ENCODE measurements around the gene KRTAP20-4. TPM values are rescaled to one million over a fixed set of nuclear protein-coding genes. Genes with fewer than 3 reads are reported as not detected.

KRTAP20-4 gene
- not detected for total RNA-seq

GRCh38 chr21:30620522-30620921 lies at the start of gene KRTAP20-4:
Gene KRTAP20-4 (plus strand): TSS chr21:30620627.
- no peaks in the 10 kb centered on the region for H3K27me3 ChIP-seq
- DNase-seq (ENCODE audit: low spot score), result no peak
- H3K9me3 ChIP-seq, result no peaks in the 10 kb centered on the region
- H3K36me3 ChIP-seq, result no peaks in the 10 kb centered on the region
- H3K4me3 ChIP-seq, result no peak within 1 kb of the TSS
- H3K4me1 ChIP-seq, result no peaks in the 10 kb centered on the region
- TF ChIP-seq CTCF (IDR thresholded peaks at IDR 0.05), result no peak
- H3K27ac ChIP-seq, result no peak within 1 kb of the TSS

DNA sequence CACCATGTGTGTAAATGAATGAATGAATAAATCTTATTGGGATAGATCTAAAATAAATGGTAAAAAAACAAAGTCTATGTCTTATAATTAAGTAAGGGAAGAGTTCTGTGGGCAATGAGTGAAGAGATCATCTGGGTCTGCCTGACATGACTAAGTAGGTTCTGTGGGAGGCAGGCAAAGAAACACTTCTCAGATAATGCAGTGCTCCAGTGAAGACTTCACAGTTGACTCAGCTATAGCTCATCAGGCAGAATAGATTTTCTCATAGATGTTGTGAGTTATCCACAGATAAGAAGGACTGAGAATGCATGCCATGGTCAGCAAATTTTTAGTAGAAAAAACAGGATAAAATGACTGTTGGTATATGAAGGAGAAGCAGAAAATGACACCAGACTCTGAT lies 42.7 kb upstream of the KRTAP20-4 start:
- H3K9me3 ChIP-seq, result no peaks in the 10 kb centered on the region
- no peak overlapping the region for H3K4me3 ChIP-seq
- H3K4me1 ChIP-seq, result no peaks in the 10 kb centered on the region
- no peak for TF ChIP-seq CTCF (IDR thresholded peaks at IDR 0.05)
- no peaks in the 10 kb centered on the region for H3K27me3 ChIP-seq
- DNase-seq (ENCODE audit: low spot score), result no peak
- no peaks in the 10 kb centered on the region for H3K36me3 ChIP-seq
- H3K27ac ChIP-seq, result no peak overlapping the region

GRCh38 chr21:30579346-30579745 lies 41.1 kb upstream of the KRTAP20-4 start:
- H3K4me3 ChIP-seq, result no peak overlapping the region
- TF ChIP-seq CTCF (IDR thresholded peaks at IDR 0.05), result no peak
- H3K27me3 ChIP-seq, result no peaks in the 10 kb centered on the region
- no peaks in the 10 kb centered on the region for H3K36me3 ChIP-seq
- no peak for DNase-seq (ENCODE audit: low spot score)
- no peak overlapping the region for H3K27ac ChIP-seq
- H3K4me1 ChIP-seq, result no peaks in the 10 kb centered on the region
- no peaks in the 10 kb centered on the region for H3K9me3 ChIP-seq

- no peaks in the 10 kb centered on the region for H3K9me3 ChIP-seq
- no peaks in the 10 kb centered on the region for H3K4me1 ChIP-seq
- no peak for TF ChIP-seq CTCF (IDR thresholded peaks at IDR 0.05)
- H3K4me3 ChIP-seq, result no peak overlapping the region
- H3K27me3 ChIP-seq, result no peaks in the 10 kb centered on the region
- no peaks in the 10 kb centered on the region for H3K36me3 ChIP-seq
- DNase-seq (ENCODE audit: low spot score), result no peak
- H3K27ac ChIP-seq, result no peak overlapping the region
Measured at GRCh38 chr21:30580132-30580531, 40.3 kb upstream of the KRTAP20-4 start.

- Histone ChIP-seq H3K27ac (no peak overlapping the region), H3K9me3 (no peaks in the 10 kb centered on the region), H3K4me3 (no peak overlapping the region), H3K4me1 (no peaks in the 10 kb centered on the region), H3K36me3 (no peaks in the 10 kb centered on the region), H3K27me3 (no peaks in the 10 kb centered on the region)
- no peak for TF ChIP-seq CTCF (IDR thresholded peaks at IDR 0.05)
- no peak for DNase-seq (ENCODE audit: low spot score)
Measured at GRCh38 chr21:30582870-30583269, 37.6 kb upstream of the KRTAP20-4 start.

DNA sequence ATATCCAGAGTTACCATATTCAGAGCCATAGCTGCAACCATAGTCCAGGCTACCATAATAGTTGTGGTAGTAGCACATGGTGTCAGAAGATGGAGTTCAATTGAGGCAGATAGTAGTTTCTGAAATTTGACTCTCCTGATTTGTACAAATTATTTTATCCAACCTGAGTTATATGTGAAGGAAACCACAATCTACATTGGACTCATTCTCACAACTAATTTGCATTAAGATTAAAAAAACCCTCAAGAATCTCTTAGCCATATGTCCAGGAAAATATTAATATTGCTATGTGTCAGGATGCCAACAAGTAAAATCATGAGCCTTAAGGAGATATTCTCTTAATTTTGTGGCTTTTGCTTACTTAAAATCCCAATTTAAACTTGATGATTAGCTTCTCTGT lies 30.1 kb upstream of the KRTAP20-4 start, which contains the start of gene KRTAP22-2:
Gene KRTAP22-2, minus strand, starts transcription at position 101 of the 400 bp plus-strand sequence.
- DNase-seq (ENCODE audit: low spot score), result no peak
- no peaks in the 10 kb centered on the region for H3K27me3 ChIP-seq
- H3K9me3 ChIP-seq, result no peaks in the 10 kb centered on the region
- no peak within 1 kb of the TSS for H3K27ac ChIP-seq
- TF ChIP-seq CTCF (IDR thresholded peaks at IDR 0.05), result no peak
- no peaks in the 10 kb centered on the region for H3K4me1 ChIP-seq
- no peaks in the 10 kb centered on the region for H3K36me3 ChIP-seq
- no peak within 1 kb of the TSS for H3K4me3 ChIP-seq
